A549 (cell line): ENCODE results near the gene XKR3. TPM values are rescaled to one million over a fixed set of nuclear protein-coding genes. Genes with fewer than 3 reads are reported as not detected.
A peak's percentile ranks its signal among the peaks of the same experiment; 100 is the strongest.
"Not testable (repeated sequence)": the region's sequence is repeated elsewhere in the genome, so short reads cannot be mapped to it uniquely, and the experiment has no call there.

Experiments used
- ATAC-seq, 2 experiments: fragments of 200-7000 bp in 1 of 2; fragments of >200 bp in 1 of 2; cut with Nextera tagmentation in 1 of 2; cut with Tn5 transposase in 1 of 2; 3 replicates each; pipeline versions ENCODE4 v1.8.0 to v1.9.1; 2018 to 2020; ENCODE audit warnings: mild to moderate bottlenecking in 1 of 2, moderate library complexity in 1 of 2
- CTCF ChIA-PET: fragments of 300-600 bp; sonication (Branson Sonifier 250); formaldehyde crosslinking; extraction: SDS; loops from one replicate; lab custom pipeline; 2021; ENCODE audit warnings: antibody characterized with exemption, inconsistent platforms; lab: Yijun Ruan, JAX
- POLR2A ChIA-PET: fragments of 350-600 bp; formaldehyde crosslinking; extraction: SDS; loops from one replicate; lab custom pipeline; 2021; ENCODE audit warnings: antibody characterized with exemption, inconsistent platforms; lab: Yijun Ruan, JAX
- DNase-seq, 2 experiments: peaks; one replicate each; pipeline versions ENCODE4 v3.0.0 to v3.0.0-alpha.2; 2011 to 2016; ENCODE audit warnings: low read depth in 1 of 2, low spot score in 1 of 2
- FAIRE-seq: peaks from 2 replicates; lab custom pipeline; 2011; peaks lifted over from hg19 to GRCh38; lab: Jason Lieb, UNC
- H3K27ac ChIP-seq, 2 experiments: fragments of >200 bp; sonication (Bioruptor Twin); formaldehyde crosslinking; 3 replicates each; pipeline ENCODE4 v1.5.1; 2016 to 2017
- H3K4me1 ChIP-seq: fragments of >200 bp; sonication (Bioruptor Twin); formaldehyde crosslinking; 3 replicates; pipeline ENCODE4 v1.6.1; 2016
- H3K4me2 ChIP-seq: fragments of >200 bp; sonication (Bioruptor Twin); formaldehyde crosslinking; 3 replicates; pipeline ENCODE4 v1.6.1; 2016
- H3K4me3 ChIP-seq: fragments of >200 bp; sonication (Bioruptor Twin); formaldehyde crosslinking; 3 replicates; pipeline ENCODE4 v1.5.1; 2016
- H3K9me3 ChIP-seq: fragments of >200 bp; sonication (Bioruptor Twin); formaldehyde crosslinking; 3 replicates; pipeline ENCODE4 v1.6.1; 2016
- ATOH8 ChIP-seq: fragments of 250-450 bp; sonication (Bioruptor Pico); IDR thresholded peaks from 2 replicates; pipeline ENCODE4 v1.5.0; 2020; ENCODE audit warnings: low read depth, mild to moderate bottlenecking, moderate library complexity
- BHLHE40 ChIP-seq: IDR thresholded peaks from 2 replicates; pipeline ENCODE4 v1.6.1; 2012; ENCODE audit warnings: low read depth, low read length, inconsistent platforms
- CBX8 ChIP-seq: fragments of 200-600 bp; sonication (generic); IDR thresholded peaks from 2 replicates; pipeline ENCODE4 v1.6.1; 2016
- CEBPB ChIP-seq, 2 experiments: fragments of >200 bp in 1 of 2; sonication (Bioruptor Twin) in 1 of 2; formaldehyde crosslinking in 1 of 2; IDR thresholded peaks; 2 replicates each; pipeline ENCODE4 v1.6.1; 2012 to 2016
- EHF ChIP-seq: fragments of 250-450 bp; sonication (Bioruptor Pico); IDR thresholded peaks from 2 replicates; pipeline ENCODE4 v1.5.0; 2020; ENCODE audit warnings: mild to moderate bottlenecking
- EHMT2 ChIP-seq: fragments of 200-600 bp; sonication (generic); IDR thresholded peaks from 2 replicates; pipeline ENCODE4 v1.6.1; 2016; ENCODE audit warnings: antibody characterized with exemption, low read depth, mild to moderate bottlenecking, moderate library complexity
- ELK1 ChIP-seq: fragments of 150-350 bp; IDR thresholded peaks from 2 replicates; pipeline ENCODE4 v1.6.1; 2014; ENCODE audit warnings: low read depth, mild to moderate bottlenecking, low read length
- FOSB ChIP-seq: fragments of 250-450 bp; sonication (Bioruptor Pico); IDR thresholded peaks from 2 replicates; pipeline ENCODE4 v1.5.0; 2020; ENCODE audit warnings: mild to moderate bottlenecking, moderate library complexity
- FOSL2 ChIP-seq, 2 experiments: fragments of 450-650 bp in 1 of 2; fragments of >200 bp in 1 of 2; sonication (Bioruptor Twin) in 1 of 2; formaldehyde crosslinking; IDR thresholded peaks; 2 replicates each; pipeline versions ENCODE4 v1.5.0 to v1.6.1; 2016 to 2020; ENCODE audit warnings: mild to moderate bottlenecking in 1 of 2, moderate library complexity in 1 of 2
- GATA3 ChIP-seq: IDR thresholded peaks from 2 replicates; pipeline ENCODE4 v1.6.1; 2012; ENCODE audit warnings: borderline replicate concordance
- HOXA7 ChIP-seq: fragments of 250-450 bp; sonication (Bioruptor Pico); IDR thresholded peaks from 2 replicates; pipeline ENCODE4 v1.5.0; 2020; ENCODE audit warnings: mild to moderate bottlenecking, moderate library complexity
- HOXB5 ChIP-seq: fragments of 250-450 bp; sonication (Bioruptor Pico); IDR thresholded peaks from 2 replicates; pipeline ENCODE4 v1.5.0; 2020; ENCODE audit warnings: mild to moderate bottlenecking, moderate library complexity
- MAFK ChIP-seq: fragments of 450-650 bp; IDR thresholded peaks from 2 replicates; pipeline ENCODE4 v1.6.1; 2014; ENCODE audit not compliant: partially characterized antibody
- MAZ ChIP-seq: fragments of 150-350 bp; IDR thresholded peaks from 2 replicates; pipeline ENCODE4 v1.6.1; 2014; ENCODE audit warnings: antibody characterized with exemption, low read depth, low read length, borderline replicate concordance
- MYC ChIP-seq: IDR thresholded peaks from 2 replicates; pipeline ENCODE4 v1.6.1; 2012; ENCODE audit warnings: mild to moderate bottlenecking, inconsistent platforms, low read length, improper control_type of control experiment, borderline replicate concordance
- NFE2L2 ChIP-seq: fragments of 150-350 bp; conservative IDR thresholded peaks from 2 replicates; pipeline ENCODE4 v1.6.1; 2014; ENCODE audit warnings: low read length
- NPAS2 ChIP-seq: fragments of 250-450 bp; sonication (Bioruptor Pico); IDR thresholded peaks from 2 replicates; pipeline ENCODE4 v1.8.0; 2022; ENCODE audit warnings: mild to moderate bottlenecking, moderate library complexity, borderline replicate concordance
- PHF8 ChIP-seq: fragments of 200-600 bp; sonication (generic); IDR thresholded peaks from 2 replicates; pipeline ENCODE4 v1.6.1; 2016; ENCODE audit warnings: low read depth, mild to moderate bottlenecking, antibody characterized with exemption, moderate library complexity, borderline replicate concordance
- RFX5 ChIP-seq: fragments of 450-650 bp; IDR thresholded peaks from 2 replicates; pipeline ENCODE4 v1.7.1; 2014; ENCODE audit warnings: antibody characterized with exemption, mild to moderate bottlenecking, moderate library complexity
- SMC3 ChIP-seq: fragments of >200 bp; sonication (Bioruptor Twin); formaldehyde crosslinking; IDR thresholded peaks from 3 replicates; pipeline ENCODE4 v1.6.1; 2018; ENCODE audit warnings: inconsistent platforms
- TFCP2L1 ChIP-seq: fragments of 250-450 bp; sonication (Bioruptor Pico); IDR thresholded peaks from 2 replicates; pipeline ENCODE4 v1.5.0; 2021; ENCODE audit warnings: mild to moderate bottlenecking
- TP53 ChIP-seq: fragments of 250-450 bp; sonication (Bioruptor Pico); IDR thresholded peaks from 2 replicates; pipeline ENCODE4 v1.5.0; 2021; ENCODE audit warnings: mild to moderate bottlenecking, moderate library complexity
- ZNF302 ChIP-seq: fragments of 250-450 bp; sonication (Bioruptor Pico); IDR thresholded peaks from 2 replicates; pipeline ENCODE4 v1.9.0; 2021; ENCODE audit warnings: inconsistent platforms, mild to moderate bottlenecking, moderate library complexity
- WGBS: methylation state at CpG from one replicate; pipeline ENCODE4 v1.1.6; 2017; ENCODE audit errors: missing lambda C conversion rate; 5-methylcytosine and 5-hydroxymethylcytosine counted together
- polyA minus RNA-seq: library from RNA; depleted of rRNA, polyadenylated mRNA; stranded (reverse); fragments of >200 nt; gene quantifications from 2 replicates; pipeline ENCODE4 v1.2.3, GENCODE V29; 2011; rRNA and poly(A)+ RNA removed
- polyA plus RNA-seq, 4 experiments: library from polyadenylated mRNA; depleted of rRNA in 3 of 4; stranded (reverse); fragments of >200 nt; fragmentation: RNase III in 1 of 4; extraction: RNeasy Plus Mini Kit Qiagen cat#74134 plus additional on column Dnase treatment in 1 of 4; gene quantifications; 2 replicates in 3 of 4; 3 replicates in 1 of 4; pipeline ENCODE4 v1.2.3, GENCODE V29; 2011 to 2017

XKR3 gene
- polyA plus RNA-seq (2011; rRNA removed) (not detected in 2 replicates), polyA plus RNA-seq (2017; fragmentation: RNase III; extraction: RNeasy Plus Mini Kit Qiagen cat#74134 plus additional on column Dnase treatment) (not detected in 3 replicates), polyA minus RNA-seq (not detected in 2 replicates)
- polyA plus RNA-seq (2012; cell fraction: cytosol; rRNA removed) = not detected in 2 replicates
- polyA plus RNA-seq (2012; cell fraction: nucleus; rRNA removed) = not detected in 2 replicates

- CTCF ChIA-PET = no interaction called here
Observed at GRCh38 chr22:16824716-16825687, at the start of gene XKR3. XKR3 (minus strand) TSS chr22:16825411; CDS start chr22:16808073, 17,338 bp downstream.

GRCh38 chr22:16869640-16870039 lies 44.4 kb upstream of the XKR3 start:
- not testable (repeated sequence) for H3K4me2 ChIP-seq, DNase-seq

More at GRCh38 chr22:16824716-16825687, at the start of gene XKR3:
- no peak; a peak in 1 of 6 replicates for ATAC-seq
- 5% methylated on average over 9 of the region's 9 CpGs for WGBS
- H3K4me2 ChIP-seq = peak within 1 kb of the TSS; percentile 56
- H3K4me3 ChIP-seq = no peak within 1 kb of the TSS
- FAIRE-seq = no peak
- H3K27ac ChIP-seq = peak within 1 kb of the TSS in 1 of 2 experiments; percentile 41; a peak in 2 of 6 replicates
- no peak for DNase-seq
- no peaks in the 10 kb centered on the region for H3K9me3 ChIP-seq
- no peak for TF ChIP-seq TP53
- no peak for TF ChIP-seq PHF8
- no peak for TF ChIP-seq GATA3
- no peak for TF ChIP-seq ELK1
- no peak for TF ChIP-seq BHLHE40
- TF ChIP-seq ZNF302 (CRISPR knock-in tag) = no peak
- TF ChIP-seq MAZ = no peak
- TF ChIP-seq SMC3 = no peak
- no peak for TF ChIP-seq HOXB5 (CRISPR knock-in tag)
- no peak for TF ChIP-seq NPAS2 (CRISPR knock-in tag)
- no peak for TF ChIP-seq MYC
- TF ChIP-seq EHMT2 = no peak
- no peak for TF ChIP-seq NFE2L2
- TF ChIP-seq FOSL2 (IDR thresholded peaks at IDR 0.05) = no peak
- TF ChIP-seq FOSL2 (CRISPR knock-in tag; IDR thresholded peaks at IDR 0.05) = no peak
- TF ChIP-seq ATOH8 (CRISPR knock-in tag) = no peak
- no peak for TF ChIP-seq EHF
- TF ChIP-seq CBX8 = no peak
- no peak for TF ChIP-seq FOSB (CRISPR knock-in tag)
- TF ChIP-seq MAFK = no peak
- no peak for TF ChIP-seq TFCP2L1
- 0 out of 3 replicates have a peak, but pooled peaks cover 2% of the 10 kb centered on the region for H3K4me1 ChIP-seq
- POLR2A ChIA-PET = no interaction called here

GRCh38 chr22:16866167-16866566 lies 41.0 kb upstream of the XKR3 start:
- DNase-seq (no peak), ATAC-seq (no peak), FAIRE-seq (no peak)
- no peak for TF ChIP-seq FOSL2 (IDR thresholded peaks at IDR 0.05)
- no peak for TF ChIP-seq FOSL2 (CRISPR knock-in tag; IDR thresholded peaks at IDR 0.05)
- no peak for TF ChIP-seq ATOH8 (CRISPR knock-in tag)
- no peak for TF ChIP-seq RFX5
- TF ChIP-seq CEBPB (IDR thresholded peaks at IDR 0.05) = no peak
- no peak for TF ChIP-seq HOXA7 (CRISPR knock-in tag)
- ChIA-PET CTCF (no interaction called here), POLR2A (no interaction called here)
- WGBS = 5% methylated on average over 3 of the region's 3 CpGs
- no peaks in the 10 kb centered on the region for H3K4me1 ChIP-seq
- H3K9me3 ChIP-seq = no peaks in the 10 kb centered on the region
- no peak overlapping the region for H3K27ac ChIP-seq
- no peak overlapping the region for H3K4me2 ChIP-seq
- no peak overlapping the region for H3K4me3 ChIP-seq

More at GRCh38 chr22:16869640-16870039, 44.4 kb upstream of the XKR3 start:
- H3K4me1 ChIP-seq, POLR2A ChIA-PET, H3K27ac ChIP-seq, FAIRE-seq, H3K4me3 ChIP-seq, ATAC-seq, CTCF ChIA-PET, H3K9me3 ChIP-seq: not testable (repeated sequence)
- 5% methylated on average over 2 of the region's 6 CpGs for WGBS

- POLR2A ChIA-PET, CTCF ChIA-PET, H3K4me3 ChIP-seq, H3K4me2 ChIP-seq, H3K9me3 ChIP-seq, DNase-seq, H3K27ac ChIP-seq, H3K4me1 ChIP-seq, ATAC-seq, FAIRE-seq: not testable (repeated sequence)
- 42% methylated on average over 9 of the region's 9 CpGs for WGBS
Observed at GRCh38 chr22:16856851-16857250, 31.6 kb upstream of the XKR3 start.
